Panc1 (cell line): ENCODE measurements around the gene SH3RF2. TPM values are rescaled to one million over a fixed set of nuclear protein-coding genes. Genes with fewer than 3 reads are reported as not detected.

Source experiments
- ATAC-seq: fragments of 200-7000 bp; cut with Tn5 transposase; 2 replicates; pipeline ENCODE4 v1.9.1; 2020; ENCODE audit warnings: mild to moderate bottlenecking, moderate library complexity
- Bru-seq: library from RNA; stranded (reverse); fragments of 400-500 nt; gene quantifications from one replicate; lab custom pipeline; 2021; lab: Mats Ljungman, UMichigan
- BruChase-seq, 2 experiments: library from RNA; stranded (reverse); fragments of 400-500 nt; gene quantifications; one replicate each; lab custom pipeline; 2021; lab: Mats Ljungman, UMichigan
- BruUV-seq: library from RNA; stranded (reverse); fragments of 400-500 nt; replicated peaks from 2 replicates; lab custom pipeline; 2021; lab: Mats Ljungman, UMichigan
- CTCF ChIA-PET: fragments of 300-600 bp; sonication (Branson Sonifier 250); formaldehyde crosslinking; loops from one replicate; lab custom pipeline; 2022; ENCODE audit warnings: antibody characterized with exemption; lab: Charles Lee
- POLR2A ChIA-PET: fragments of 300-600 bp; sonication (Branson Sonifier 250); formaldehyde crosslinking; loops from one replicate; lab custom pipeline; 2022; ENCODE audit warnings: antibody characterized with exemption; lab: Charles Lee
- DNase-seq: peaks from one replicate; pipeline ENCODE4 v3.0.0-alpha.2; 2010; ENCODE audit warnings: low read depth, low spot score
- H3K27ac ChIP-seq: 2 replicates; pipeline ENCODE4 v1.5.1; 2011; ENCODE audit warnings: mild to moderate bottlenecking, low read length, inconsistent platforms
- H3K27me3 ChIP-seq: fragments of 200-500 bp; sonication (Bioruptor generic); 2 replicates; pipeline ENCODE4 v1.6.0; 2014; ENCODE audit warnings: low read length, inconsistent platforms; ENCODE audit not compliant: control insufficient read depth, insufficient read depth
- H3K36me3 ChIP-seq: fragments of 200-500 bp; sonication (Bioruptor generic); 2 replicates; pipeline ENCODE4 v1.5.1; 2014; ENCODE audit warnings: inconsistent platforms, mild to moderate bottlenecking, low read length, moderate library complexity; ENCODE audit not compliant: control insufficient read depth, insufficient read depth
- H3K4me1 ChIP-seq: 2 replicates; pipeline ENCODE4 v1.5.1; 2011; ENCODE audit warnings: inconsistent platforms, mild to moderate bottlenecking, low read length, moderate library complexity; ENCODE audit not compliant: control insufficient read depth, insufficient read depth
- H3K4me3 ChIP-seq, 2 experiments: 2 replicates each; pipeline ENCODE4 v1.5.1; 2011 to 2012; ENCODE audit warnings: low read depth in 2 of 2, low read length in 2 of 2, mild to moderate bottlenecking in 2 of 2, inconsistent platforms in 1 of 2, moderate library complexity in 1 of 2
- H3K9me3 ChIP-seq: fragments of 200-500 bp; sonication (Bioruptor generic); 2 replicates; pipeline ENCODE4 v1.5.1; 2014; ENCODE audit warnings: low read depth, mild to moderate bottlenecking, inconsistent platforms, low read length, moderate library complexity; ENCODE audit not compliant: control insufficient read depth, insufficient read depth
- CTCF ChIP-seq: fragments of 450-650 bp; IDR thresholded peaks from 2 replicates; pipeline ENCODE4 v1.5.1; 2017; ENCODE audit warnings: mild to moderate bottlenecking
- POLR2AphosphoS5 ChIP-seq: IDR thresholded peaks from 2 replicates; pipeline ENCODE4 v1.6.1; 2012; ENCODE audit warnings: mild to moderate bottlenecking, low read depth, low read length, moderate library complexity
- SIN3A ChIP-seq: IDR thresholded peaks from 2 replicates; pipeline ENCODE4 v1.6.1; 2012; ENCODE audit warnings: low read depth, mild to moderate bottlenecking, low read length, moderate library complexity, borderline replicate concordance; ENCODE audit not compliant: insufficient read depth
- TCF7L2 ChIP-seq: IDR thresholded peaks from 2 replicates; pipeline ENCODE4 v1.6.1; 2011; ENCODE audit warnings: mild to moderate bottlenecking, low read depth, low read length, inconsistent platforms
- in situ Hi-C: cut with HindIII; loops from 2 replicates; pipeline ENCODE4 v1.10.0; 2016; ENCODE audit warnings: low sequenced_read_pairs, low pct_unique_long_range_greater_than_20kb
- intact Hi-C: fragments of 100-400 bp; cut with micrococcal nuclease; formaldehyde crosslinking; loops from one replicate; pipeline ENCODE4 v1.10.0; 2022; ENCODE audit not compliant: unreplicated experiment
- long read RNA-seq: library from polyadenylated mRNA; unstranded; transcript quantifications from one replicate; pipeline ENCODE4 v2.0.0, GENCODE V29; 2021; ENCODE audit not compliant: unreplicated experiment
- polyA plus RNA-seq: library from polyadenylated mRNA; unstranded; fragments of >200 nt; gene quantifications from one replicate; pipeline ENCODE4 v1.2.1, GENCODE V29; 2012; ENCODE audit warnings: missing spikeins; ENCODE audit not compliant: insufficient read length
- total RNA-seq: library from RNA; stranded (reverse); gene quantifications from one replicate; pipeline ENCODE4 v1.2.1, GENCODE V29; 2021; ENCODE audit not compliant: unreplicated experiment
- TF ChIP-seq, protein P1 (sequence below), 2 experiments: IDR thresholded peaks; 2 replicates each; pipeline ENCODE4 v1.6.1; 2011 to 2012; ENCODE audit warnings: low read depth in 2 of 2, control low read depth in 1 of 2, low read length in 1 of 2, mild to moderate bottlenecking in 1 of 2, moderate library complexity in 1 of 2; ENCODE audit not compliant: insufficient read depth in 1 of 2

The SH3RF2 gene
- total RNA-seq (23.1 TPM), Bru-seq, nascent RNA (percentile 81 among the genes with signal in this experiment), BruChase-seq, experiment 1, labeled RNA remaining after a 2-hour chase (percentile 70 among the genes with signal in this experiment), BruChase-seq, experiment 2, labeled RNA remaining after a 6-hour chase (percentile 70 among the genes with signal in this experiment)
- 11.3 TPM for polyA plus RNA-seq
- long read RNA-seq, partial matches to known transcripts, result 19 of 30 reads
- long read RNA-seq, other reads (novel, unspliced or antisense), result 11 of 30 reads

GRCh38 chr5:145936401-145937131 is at the start of gene SH3RF2:
TSS of gene SH3RF2 (plus strand) at chr5:145936578. CDS start at chr5:145937929, 1,351 bp downstream.
- Histone ChIP-seq H3K9me3 (no peaks in the 10 kb centered on the region), H3K4me1 (peaks cover 67% of the 10 kb centered on the region), H3K27me3 (no peaks in the 10 kb centered on the region), H3K36me3 (no peaks in the 10 kb centered on the region), H3K27ac (peak within 1 kb of the TSS; percentile 100), H3K4me3 (peak within 1 kb of the TSS; percentile 46 to 76)
- peak; percentile 85 for ATAC-seq
- TF ChIP-seq POLR2AphosphoS5, result peak; percentile 87
- TF ChIP-seq TCF7L2, result peak; percentile 98
- TF ChIP-seq SIN3A, result peak; percentile 71; the same call in 1 of the 2 replicates
- TF ChIP-seq, protein P1, sequence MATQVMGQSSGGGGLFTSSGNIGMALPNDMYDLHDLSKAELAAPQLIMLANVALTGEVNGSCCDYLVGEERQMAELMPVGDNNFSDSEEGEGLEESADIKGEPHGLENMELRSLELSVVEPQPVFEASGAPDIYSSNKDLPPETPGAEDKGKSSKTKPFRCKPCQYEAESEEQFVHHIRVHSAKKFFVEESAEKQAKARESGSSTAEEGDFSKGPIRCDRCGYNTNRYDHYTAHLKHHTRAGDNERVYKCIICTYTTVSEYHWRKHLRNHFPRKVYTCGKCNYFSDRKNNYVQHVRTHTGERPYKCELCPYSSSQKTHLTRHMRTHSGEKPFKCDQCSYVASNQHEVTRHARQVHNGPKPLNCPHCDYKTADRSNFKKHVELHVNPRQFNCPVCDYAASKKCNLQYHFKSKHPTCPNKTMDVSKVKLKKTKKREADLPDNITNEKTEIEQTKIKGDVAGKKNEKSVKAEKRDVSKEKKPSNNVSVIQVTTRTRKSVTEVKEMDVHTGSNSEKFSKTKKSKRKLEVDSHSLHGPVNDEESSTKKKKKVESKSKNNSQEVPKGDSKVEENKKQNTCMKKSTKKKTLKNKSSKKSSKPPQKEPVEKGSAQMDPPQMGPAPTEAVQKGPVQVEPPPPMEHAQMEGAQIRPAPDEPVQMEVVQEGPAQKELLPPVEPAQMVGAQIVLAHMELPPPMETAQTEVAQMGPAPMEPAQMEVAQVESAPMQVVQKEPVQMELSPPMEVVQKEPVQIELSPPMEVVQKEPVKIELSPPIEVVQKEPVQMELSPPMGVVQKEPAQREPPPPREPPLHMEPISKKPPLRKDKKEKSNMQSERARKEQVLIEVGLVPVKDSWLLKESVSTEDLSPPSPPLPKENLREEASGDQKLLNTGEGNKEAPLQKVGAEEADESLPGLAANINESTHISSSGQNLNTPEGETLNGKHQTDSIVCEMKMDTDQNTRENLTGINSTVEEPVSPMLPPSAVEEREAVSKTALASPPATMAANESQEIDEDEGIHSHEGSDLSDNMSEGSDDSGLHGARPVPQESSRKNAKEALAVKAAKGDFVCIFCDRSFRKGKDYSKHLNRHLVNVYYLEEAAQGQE (IDR thresholded peaks at IDR 0.05; ENCODE audit: insufficient read depth in 1 of 2, low read depth in 2 of 2, low read length in 1 of 2), result peak in 1 of 2 experiments; percentile 18; a peak in 1 of 4 replicates
- no peak for TF ChIP-seq CTCF
- DNase-seq, result no peak
- intact Hi-C loops, result loop anchor here (5.0 kb wide), 1 partner anchor 99 kb away; the partner anchor contains the start of gene PRELID2
- no TSS peak for BruUV-seq
- in situ Hi-C loops, result loop anchor here (5.0 kb wide), 1 partner anchor 84 kb away; no protein-coding TSS in a partner anchor
- POLR2A ChIA-PET, result interaction anchor here (0.6 kb wide), 1 partner anchor 9 kb away, joined by 3 read pairs; no protein-coding TSS in a partner anchor
- CTCF ChIA-PET, result interaction anchor here (0.6 kb wide), 1 partner anchor 102 kb away, joined by 3 read pairs; no protein-coding TSS in a partner anchor

GRCh38 chr5:145887217-145887616 is 49.2 kb upstream of the SH3RF2 start:
- DNase-seq (no peak), ATAC-seq (peak; percentile 62)
- CTCF ChIA-PET, result interaction anchor here (0.7 to 1.5 kb wide), 2 partner anchors 31 to 61 kb away, joined by 3 to 4 read pairs; no protein-coding TSS in a partner anchor
- H3K36me3 ChIP-seq, result no peaks in the 10 kb centered on the region
- no peak overlapping the region for H3K27ac ChIP-seq
- no peaks in the 10 kb centered on the region for H3K9me3 ChIP-seq
- no peak overlapping the region for H3K4me3 ChIP-seq
- no peaks in the 10 kb centered on the region for H3K27me3 ChIP-seq
- no TSS peak for BruUV-seq
- intact Hi-C loops (loop anchor here (2.0 to 5.0 kb wide), 2 partner anchors 60 to 205 kb away; no protein-coding TSS in a partner anchor), in situ Hi-C loops (no loop called here)
- no peak for TF ChIP-seq TCF7L2
- no peak for TF ChIP-seq POLR2AphosphoS5
- TF ChIP-seq CTCF, result no peak
- TF ChIP-seq SIN3A, result no peak
- TF ChIP-seq, protein P1 (IDR thresholded peaks at IDR 0.05; ENCODE audit: insufficient read depth in 1 of 2, low read depth in 2 of 2, low read length in 1 of 2), result no peak
- H3K4me1 ChIP-seq, result 0 out of 2 replicates have a peak, but pooled peaks cover 2% of the 10 kb centered on the region
- POLR2A ChIA-PET, result no interaction called here
